Glutamatergic neuron (in vitro differentiated cells): ENCODE measurements around the gene APOL6. TPM values are rescaled to one million over a fixed set of nuclear protein-coding genes. Genes with fewer than 3 reads are reported as not detected.

ENCODE experiments used
- DNase-seq: peaks from one replicate; pipeline ENCODE4 v3.0.0; 2022
- H3K27ac Mint-ChIP-seq: one replicate; pipeline ENCODE4 v1.8.0; 2020; ENCODE audit warnings: mild to moderate bottlenecking, mixed read lengths, inconsistent platforms; ENCODE audit not compliant: unreplicated experiment
- H3K27me3 Mint-ChIP-seq: one replicate; pipeline ENCODE4 v1.8.0; 2020; ENCODE audit warnings: mild to moderate bottlenecking, moderate library complexity, mixed read lengths, inconsistent platforms; ENCODE audit not compliant: unreplicated experiment
- H3K36me3 Mint-ChIP-seq: one replicate; pipeline ENCODE4 v1.8.0; 2020; ENCODE audit warnings: mild to moderate bottlenecking, mixed read lengths, inconsistent platforms; ENCODE audit not compliant: unreplicated experiment
- H3K4me1 Mint-ChIP-seq: one replicate; pipeline ENCODE4 v1.8.0; 2020; ENCODE audit warnings: mild to moderate bottlenecking, low read depth, mixed read lengths, inconsistent platforms; ENCODE audit not compliant: unreplicated experiment
- H3K4me3 Mint-ChIP-seq: one replicate; pipeline ENCODE4 v1.8.0; 2020; ENCODE audit warnings: mild to moderate bottlenecking, mixed read lengths, inconsistent platforms; ENCODE audit not compliant: unreplicated experiment
- H3K9me3 Mint-ChIP-seq: one replicate; pipeline ENCODE4 v1.8.0; 2020; ENCODE audit warnings: mild to moderate bottlenecking, moderate library complexity, mixed read lengths, inconsistent platforms; ENCODE audit not compliant: unreplicated experiment
- CTCF ChIP-seq: fragments of 200-600 bp; sonication (generic); IDR thresholded peaks from one replicate; pipeline ENCODE4 v1.5.0; 2021; ENCODE audit not compliant: partially characterized antibody, unreplicated experiment
- total RNA-seq: library from RNA; stranded (reverse); fragmentation: NEBNext Ultra II Directional; extraction: Animal tissue kit (Norgen Biotek cat#: 25700); gene quantifications from one replicate; pipeline ENCODE4 v1.2.1, GENCODE V29; 2021; ENCODE audit not compliant: unreplicated experiment

The APOL6 gene
- total RNA-seq, 1 donor from 2014 or later, result not detected

- Mint-ChIP-seq H3K27me3 (peaks cover 6% of the 10 kb centered on the region), H3K36me3 (peaks cover 5% of the 10 kb centered on the region), H3K9me3 (peaks cover 4% of the 10 kb centered on the region), H3K27ac (no peak overlapping the region), H3K4me3 (no peak overlapping the region), H3K4me1 (no peaks in the 10 kb centered on the region)
- peak; percentile 66 for TF ChIP-seq CTCF
- peak; percentile 63 for DNase-seq
Measured at GRCh38 chr22:35631597-35631996, 16.6 kb upstream of the APOL6 start.

- H3K4me1 Mint-ChIP-seq, result no peaks in the 10 kb centered on the region
- no peak overlapping the region for H3K4me3 Mint-ChIP-seq
- no peak for DNase-seq
- TF ChIP-seq CTCF, result no peak
- H3K27ac Mint-ChIP-seq, result no peak overlapping the region
- peaks cover 4% of the 10 kb centered on the region for H3K9me3 Mint-ChIP-seq
- H3K27me3 Mint-ChIP-seq, result peaks cover 6% of the 10 kb centered on the region
- H3K36me3 Mint-ChIP-seq, result peaks cover 5% of the 10 kb centered on the region
Measured at GRCh38 chr22:35632935-35633334, 15.3 kb upstream of the APOL6 start.

- DNase-seq, result no peak
- Mint-ChIP-seq H3K4me3 (no peak overlapping the region), H3K27ac (peak overlapping the region; percentile 40), H3K27me3 (peaks cover 7% of the 10 kb centered on the region), H3K4me1 (no peaks in the 10 kb centered on the region), H3K36me3 (peaks cover 5% of the 10 kb centered on the region), H3K9me3 (peaks cover 4% of the 10 kb centered on the region)
- no peak for TF ChIP-seq CTCF
Measured at GRCh38 chr22:35633520-35633919, 14.7 kb upstream of the APOL6 start.

GRCh38 chr22:35634015-35634414 lies 14.2 kb upstream of the APOL6 start:
- DNase-seq, result no peak
- H3K27ac Mint-ChIP-seq, result no peak overlapping the region
- H3K27me3 Mint-ChIP-seq, result peaks cover 7% of the 10 kb centered on the region
- H3K4me3 Mint-ChIP-seq, result no peak overlapping the region
- no peak for TF ChIP-seq CTCF
- H3K4me1 Mint-ChIP-seq, result no peaks in the 10 kb centered on the region
- H3K36me3 Mint-ChIP-seq, result peaks cover 5% of the 10 kb centered on the region
- H3K9me3 Mint-ChIP-seq, result peaks cover 4% of the 10 kb centered on the region

GRCh38 chr22:35634943-35635540 lies 13.2 kb upstream of the APOL6 start:
- peak overlapping the region; percentile 29 for H3K27ac Mint-ChIP-seq
- peaks cover 5% of the 10 kb centered on the region for H3K36me3 Mint-ChIP-seq
- peaks cover 3% of the 10 kb centered on the region for H3K9me3 Mint-ChIP-seq
- H3K27me3 Mint-ChIP-seq, result peaks cover 1% of the 10 kb centered on the region
- H3K4me1 Mint-ChIP-seq, result no peaks in the 10 kb centered on the region
- TF ChIP-seq CTCF, result no peak
- no peak for DNase-seq
- H3K4me3 Mint-ChIP-seq, result no peak overlapping the region
